ENCODE measurements around the gene PPP1CA.
A peak's percentile ranks its signal among the peaks of the same experiment; 100 is the strongest.

PPP1CA gene

GRCh38 chr11:67401495-67402191, at the start of gene PPP1CA:
PPP1CA (minus strand) TSS chr11:67401858; CDS start chr11:67401782, 76 bp downstream.
- peak; percentile 95 for DNase-seq

- no peak for DNase-seq
These were observed 49.4 kb upstream of the PPP1CA start for GRCh38 chr11:67450796-67451657.

GRCh38 chr11:67449116-67449844, 47.6 kb upstream of the PPP1CA start:
- DNase-seq: peak; percentile 58

- DNase-seq: no peak
These were observed 46.6 kb upstream of the PPP1CA start for GRCh38 chr11:67448220-67448609.

- DNase-seq: no peak
These were observed 43.9 kb upstream of the PPP1CA start for GRCh38 chr11:67445515-67445914.

GRCh38 chr11:67442504-67443404, 41.1 kb upstream of the PPP1CA start:
- DNase-seq: no peak

GRCh38 chr11:67441731-67442351, 40.2 kb upstream of the PPP1CA start:
- DNase-seq: no peak

GRCh38 chr11:67441098-67441563, 39.5 kb upstream of the PPP1CA start:
- no peak for DNase-seq

GRCh38 chr11:67440229-67441097, 38.8 kb upstream of the PPP1CA start:
- no peak for DNase-seq

GRCh38 chr11:67439321-67440228, 37.9 kb upstream of the PPP1CA start:
- no peak for DNase-seq

- DNase-seq: no peak
These were observed 36.7 kb upstream of the PPP1CA start for GRCh38 chr11:67438158-67438902.

- DNase-seq: no peak
These were observed 36.1 kb upstream of the PPP1CA start for GRCh38 chr11:67437809-67438157.

- no peak for DNase-seq
These were observed 35.6 kb upstream of the PPP1CA start, which contains the start of gene PTPRCAP for GRCh38 chr11:67437082-67437808. PTPRCAP (minus strand) TSS chr11:67437682; CDS start chr11:67437619, 63 bp downstream.

- no peak for DNase-seq
These were observed 34.9 kb upstream of the PPP1CA start for GRCh38 chr11:67436459-67437081.

GRCh38 chr11:67435727-67436458, 34.2 kb upstream of the PPP1CA start:
- no peak for DNase-seq

- DNase-seq: no peak
These were observed 33.5 kb upstream of the PPP1CA start for GRCh38 chr11:67435031-67435726.
